Spinal cord (tissue), 10 donors: ENCODE data around the gene TMC1. TPM values are rescaled to one million over a fixed set of nuclear protein-coding genes. Genes with fewer than 3 reads are reported as not detected.

Experiments
- DNase-seq, 6 donors: peaks; one replicate each; pipeline versions ENCODE4 v3.0.0 to v3.0.0-alpha.2; 2013 to 2015; ENCODE audit warnings: low spot score in 6 of 6, low read depth in 4 of 6
- H3K27ac ChIP-seq: one replicate; pipeline ENCODE4 v1.5.1; 2013; ENCODE audit warnings: low read depth, low read length, control low read depth
- H3K27me3 ChIP-seq: one replicate; pipeline ENCODE4 v1.6.1; 2013; ENCODE audit warnings: low read length; ENCODE audit not compliant: control insufficient read depth, insufficient read depth
- H3K36me3 ChIP-seq: one replicate; pipeline ENCODE4 v1.6.1; 2013; ENCODE audit warnings: low read length; ENCODE audit not compliant: control insufficient read depth, insufficient read depth
- H3K4me1 ChIP-seq: one replicate; pipeline ENCODE4 v1.6.1; 2013; ENCODE audit warnings: low read length; ENCODE audit not compliant: control insufficient read depth, insufficient read depth
- H3K4me3 ChIP-seq: one replicate; pipeline ENCODE4 v1.5.1; 2013; ENCODE audit warnings: low read depth, low read length, control low read depth
- H3K9me3 ChIP-seq: one replicate; pipeline ENCODE4 v1.6.1; 2013; ENCODE audit warnings: low read length; ENCODE audit not compliant: control insufficient read depth, insufficient read depth
- WGBS: methylation state at CpG from one replicate; pipeline ENCODE4 v1.1.5; 2013; ENCODE audit warnings: missing lambda C conversion rate; ENCODE audit not compliant: insufficient coverage; 5-methylcytosine and 5-hydroxymethylcytosine counted together
- polyA plus RNA-seq, 2 donors: library from polyadenylated mRNA; unstranded; fragments of 120-200 nt; gene quantifications; one replicate each; pipeline ENCODE4 v1.2.1, GENCODE V29; 2013; ENCODE audit not compliant: insufficient read length in 2 of 2
- total RNA-seq, 2 donors: library from RNA; depleted of rRNA in 1 of 2; stranded (reverse); fragments of 120-200 nt in 1 of 2; fragments of >200 nt in 1 of 2; gene quantifications; one replicate each; pipeline versions ENCODE4 v1.2.3 to v1.2.4, GENCODE V29; 2013 to 2014
- donor health status: healthy.

The TMC1 gene
- total and polyA plus RNA-seq, 4 donors: 0.39 to 2.0 (median 1.1) TPM

DNA sequence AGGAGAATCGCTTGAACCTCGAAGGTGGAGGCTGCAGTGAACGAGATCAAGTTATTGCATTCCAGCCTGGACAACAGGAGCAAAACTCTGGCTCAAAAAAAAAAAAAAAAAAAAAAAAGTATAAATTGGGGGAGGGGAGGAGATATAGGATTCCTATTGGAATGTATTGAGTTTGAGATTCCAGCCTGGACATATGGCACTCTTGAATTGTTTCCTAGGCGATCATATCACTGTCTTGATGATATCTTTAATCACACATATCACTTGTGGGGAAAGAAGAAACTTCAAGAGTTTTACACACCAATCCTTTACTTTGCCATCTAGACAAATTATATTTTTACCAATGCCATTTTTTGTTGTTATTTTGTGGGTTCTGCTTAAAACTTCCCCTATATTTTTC is 42.4 kb downstream of the TMC1 start:
- H3K36me3 ChIP-seq: no peaks in the 10 kb centered on the region
- whole genome bisulfite sequencing: 90% methylated on average over 2 of the region's 4 CpGs
- H3K27ac ChIP-seq: no peak overlapping the region

GRCh38 chr9:72564479-72565281 is 43.3 kb downstream of the TMC1 start:
- H3K9me3 ChIP-seq: no peaks in the 10 kb centered on the region
- no peaks in the 10 kb centered on the region for H3K36me3 ChIP-seq
- H3K27ac ChIP-seq: no peak overlapping the region
- H3K4me1 ChIP-seq: no peaks in the 10 kb centered on the region
- WGBS: no CpG with 5 or more reads among the region's 2 CpGs
- no peaks in the 10 kb centered on the region for H3K27me3 ChIP-seq
- DNase-seq: no peak
- no peak overlapping the region for H3K4me3 ChIP-seq

More for the DNA sequence above, 42.4 kb downstream of the TMC1 start:
- no peaks in the 10 kb centered on the region for H3K4me1 ChIP-seq
- no peak overlapping the region for H3K4me3 ChIP-seq
- H3K9me3 ChIP-seq: no peaks in the 10 kb centered on the region
- no peaks in the 10 kb centered on the region for H3K27me3 ChIP-seq
- no peak for DNase-seq

GRCh38 chr9:72565535-72565934 is 44.1 kb downstream of the TMC1 start:
- no peak for DNase-seq
- Histone ChIP-seq H3K4me1 (no peaks in the 10 kb centered on the region), H3K27me3 (no peaks in the 10 kb centered on the region), H3K4me3 (no peak overlapping the region), H3K9me3 (no peaks in the 10 kb centered on the region), H3K27ac (no peak overlapping the region), H3K36me3 (no peaks in the 10 kb centered on the region)
- 97% methylated on average over 5 of the region's 7 CpGs for WGBS

- H3K27me3 ChIP-seq: no peaks in the 10 kb centered on the region
- no peak overlapping the region for H3K4me3 ChIP-seq
- WGBS: 100% methylated on average over 1 of the region's 3 CpGs
- H3K27ac ChIP-seq: no peak overlapping the region
- no peaks in the 10 kb centered on the region for H3K36me3 ChIP-seq
- DNase-seq: no peak
- H3K9me3 ChIP-seq: no peaks in the 10 kb centered on the region
- H3K4me1 ChIP-seq: peaks cover 18% of the 10 kb centered on the region
Observed at GRCh38 chr9:72574156-72574810, 52.9 kb downstream of the TMC1 start.

DNA sequence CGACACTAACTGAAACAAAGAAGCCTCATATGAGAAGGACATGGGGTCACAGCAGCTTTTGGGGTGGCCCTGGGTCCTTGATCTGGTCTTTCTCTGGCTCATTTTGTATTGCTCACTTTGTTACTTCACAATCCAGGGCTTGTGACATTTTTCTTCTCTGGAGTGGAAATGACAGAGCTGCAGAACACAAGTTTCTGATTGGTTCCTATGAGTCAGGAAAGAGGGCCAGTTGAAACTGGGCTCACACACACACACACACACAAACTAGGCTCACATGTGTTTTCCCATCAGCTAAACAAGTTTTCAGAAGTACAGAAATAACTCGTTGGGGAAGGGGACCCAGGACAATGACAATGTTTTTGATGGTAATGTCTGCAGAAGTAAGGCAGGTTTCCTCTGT is 54.3 kb downstream of the TMC1 start:
- no peak overlapping the region for H3K27ac ChIP-seq
- H3K4me3 ChIP-seq: no peak overlapping the region
- DNase-seq: no peak
- no peaks in the 10 kb centered on the region for H3K27me3 ChIP-seq
- peaks cover 19% of the 10 kb centered on the region for H3K4me1 ChIP-seq
- H3K9me3 ChIP-seq: no peaks in the 10 kb centered on the region
- WGBS: no CpG with 5 or more reads among the region's 2 CpGs
- no peaks in the 10 kb centered on the region for H3K36me3 ChIP-seq

DNA sequence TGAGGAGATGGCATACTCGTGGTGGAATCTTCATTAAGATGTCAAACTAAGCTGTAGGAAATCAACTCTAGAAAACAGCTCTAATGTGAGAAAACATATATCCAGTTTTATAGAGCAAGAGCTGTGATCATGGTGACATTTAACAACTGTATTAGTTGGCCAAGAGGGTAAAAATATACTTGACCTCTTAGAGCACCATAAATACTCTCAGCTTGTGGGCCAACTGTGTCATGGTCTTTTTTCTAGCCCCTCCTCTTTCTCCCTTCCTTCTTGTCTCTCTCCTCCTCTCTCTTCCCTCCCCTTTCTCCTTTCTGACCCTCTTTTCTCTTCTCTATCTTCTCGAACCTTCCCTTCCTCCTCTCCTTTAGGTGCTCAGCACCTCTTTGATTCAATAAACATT is 54.7 kb downstream of the TMC1 start:
- H3K27ac ChIP-seq: no peak overlapping the region
- 100% methylated on average over 1 of the region's 2 CpGs for WGBS

GRCh38 chr9:72577212-72577753 is 55.9 kb downstream of the TMC1 start:
- Histone ChIP-seq H3K36me3 (no peaks in the 10 kb centered on the region), H3K4me1 (peaks cover 19% of the 10 kb centered on the region), H3K27me3 (no peaks in the 10 kb centered on the region), H3K4me3 (no peak overlapping the region), H3K9me3 (no peaks in the 10 kb centered on the region), H3K27ac (peak overlapping the region; percentile 81)
- DNase-seq: peak in 2 of 6 donors; percentile 57 to 79
- 17% methylated on average over 1 of the region's 4 CpGs for WGBS

More for the DNA sequence above, 54.7 kb downstream of the TMC1 start:
- H3K4me3 ChIP-seq: no peak overlapping the region
- no peaks in the 10 kb centered on the region for H3K36me3 ChIP-seq
- no peak for DNase-seq
- H3K27me3 ChIP-seq: no peaks in the 10 kb centered on the region
- no peaks in the 10 kb centered on the region for H3K9me3 ChIP-seq
- H3K4me1 ChIP-seq: peaks cover 19% of the 10 kb centered on the region

DNA sequence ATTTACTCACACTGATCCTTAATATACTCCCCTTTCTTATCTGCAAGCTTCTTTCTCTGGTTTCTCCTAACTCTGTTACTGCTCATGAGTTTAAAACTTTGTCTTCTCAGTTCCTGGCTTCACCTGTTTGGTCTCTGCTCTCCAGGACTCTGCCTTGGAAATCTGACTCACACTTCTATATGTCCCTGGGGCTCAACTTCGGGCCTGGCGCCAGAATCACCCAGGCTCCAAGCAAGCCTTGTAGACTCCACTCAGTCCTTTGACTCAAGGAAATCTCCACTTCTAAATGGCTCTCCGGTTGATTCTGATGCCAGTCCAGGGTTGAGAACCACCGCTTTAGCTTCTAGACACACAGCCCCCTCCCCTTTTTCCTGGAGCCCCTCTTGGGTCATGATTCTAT is 57.8 kb downstream of the TMC1 start:
- WGBS: 95% methylated on average over 2 of the region's 4 CpGs
- peaks cover 19% of the 10 kb centered on the region for H3K4me1 ChIP-seq

GRCh38 chr9:72579880-72580550 is 58.6 kb downstream of the TMC1 start:
- H3K4me3 ChIP-seq: no peak overlapping the region
- peaks cover 20% of the 10 kb centered on the region for H3K4me1 ChIP-seq
- no peaks in the 10 kb centered on the region for H3K9me3 ChIP-seq
- H3K36me3 ChIP-seq: no peaks in the 10 kb centered on the region
- no peak overlapping the region for H3K27ac ChIP-seq
- DNase-seq: no peak
- H3K27me3 ChIP-seq: no peaks in the 10 kb centered on the region
- WGBS: 100% methylated on average over 2 of the region's 3 CpGs

More for the DNA sequence above, 57.8 kb downstream of the TMC1 start:
- Histone ChIP-seq H3K4me3 (no peak overlapping the region), H3K27me3 (no peaks in the 10 kb centered on the region), H3K36me3 (no peaks in the 10 kb centered on the region), H3K9me3 (no peaks in the 10 kb centered on the region), H3K27ac (peak overlapping the region; percentile 69)
- no peak for DNase-seq
